Loucy (cell line): ENCODE measurements around the gene PPAN.

Experiments
- H2AFZ ChIP-seq: fragments of 200-600 bp; sonication (generic); 2 replicates; pipeline ENCODE4 v1.6.0; 2016; ENCODE audit warnings: antibody characterized with exemption, mild to moderate bottlenecking, low read length, moderate library complexity
- H3F3A ChIP-seq: fragments of 200-600 bp; 2 replicates; pipeline ENCODE4 v1.6.0; 2016; ENCODE audit warnings: antibody characterized with exemption, low read depth, mild to moderate bottlenecking
- H3K27me3 ChIP-seq: fragments of 200-600 bp; sonication (generic); 2 replicates; pipeline ENCODE4 v1.6.1; 2014; ENCODE audit warnings: low read length, mild to moderate bottlenecking; ENCODE audit not compliant: insufficient read depth, poor library complexity, severe bottlenecking
- H3K36me3 ChIP-seq: fragments of 200-600 bp; sonication (generic); 2 replicates; pipeline ENCODE4 v1.6.1; 2016; ENCODE audit warnings: low read length; ENCODE audit not compliant: insufficient read depth
- H3K4me1 ChIP-seq: fragments of 200-600 bp; sonication (generic); 2 replicates; pipeline ENCODE4 v1.5.1; 2014; ENCODE audit warnings: low read length, mild to moderate bottlenecking; ENCODE audit not compliant: insufficient read depth, poor library complexity, severe bottlenecking
- H3K4me2 ChIP-seq: fragments of 200-600 bp; sonication (generic); 2 replicates; pipeline ENCODE4 v1.6.0; 2014; ENCODE audit warnings: antibody characterized with exemption, low read length, low read depth, mild to moderate bottlenecking; ENCODE audit not compliant: poor library complexity, severe bottlenecking
- H3K4me3 ChIP-seq: fragments of 200-600 bp; sonication (generic); 2 replicates; pipeline ENCODE4 v1.5.1; 2014; ENCODE audit warnings: low read length, mild to moderate bottlenecking, mixed read lengths; ENCODE audit not compliant: poor library complexity, severe bottlenecking
- H3K79me2 ChIP-seq: fragments of 200-600 bp; sonication (generic); 2 replicates; pipeline ENCODE4 v1.6.1; 2014; ENCODE audit warnings: low read length; ENCODE audit not compliant: insufficient read depth
- H3K9ac ChIP-seq: fragments of 200-600 bp; sonication (generic); 2 replicates; pipeline ENCODE4 v1.6.0; 2014; ENCODE audit warnings: mild to moderate bottlenecking, low read depth, low read length, moderate library complexity; ENCODE audit not compliant: poor library complexity, severe bottlenecking
- H3K9me2 ChIP-seq: fragments of 200-600 bp; sonication (generic); replicated peaks from 2 replicates; pipeline ENCODE4 v1.6.1; 2016; ENCODE audit warnings: low read depth, low read length, mixed read lengths
- H3K9me3 ChIP-seq: fragments of 200-600 bp; sonication (generic); 2 replicates; pipeline ENCODE4 v1.6.1; 2014; ENCODE audit warnings: mild to moderate bottlenecking, antibody characterized with exemption, low read length, low read depth; ENCODE audit not compliant: insufficient read depth
- H4K20me1 ChIP-seq: fragments of 200-600 bp; sonication (generic); 2 replicates; pipeline ENCODE4 v1.6.0; 2014; ENCODE audit warnings: antibody characterized with exemption, low read length, mild to moderate bottlenecking; ENCODE audit not compliant: insufficient read depth, poor library complexity, severe bottlenecking
- CTCF ChIP-seq: fragments of 200-600 bp; sonication (generic); conservative IDR thresholded peaks from 2 replicates; pipeline ENCODE4 v1.5.1; 2014; ENCODE audit warnings: mild to moderate bottlenecking, antibody characterized with exemption, low read length
- EZH2phosphoT487 ChIP-seq: fragments of 200-600 bp; IDR thresholded peaks from 2 replicates; pipeline ENCODE4 v1.6.1; 2018; ENCODE audit warnings: antibody characterized with exemption, mild to moderate bottlenecking, moderate library complexity, borderline replicate concordance

The PPAN gene

GRCh38 chr19:10102787-10103236, 3.4 kb upstream of the PPAN start:
- H3F3A ChIP-seq, result peaks cover 14% of the 10 kb centered on the region
- peak overlapping the region; percentile 41 for H3K9ac ChIP-seq
- H3K79me2 ChIP-seq, result peaks cover 15% of the 10 kb centered on the region
- no peaks in the 10 kb centered on the region for H3K9me2 ChIP-seq
- H3K36me3 ChIP-seq, result peaks cover 6% of the 10 kb centered on the region; the same call in 1 of the 2 replicates
- H3K27me3 ChIP-seq, result no peaks in the 10 kb centered on the region
- H2AFZ ChIP-seq, result no peak overlapping the region
- H3K4me1 ChIP-seq, result peaks cover 40% of the 10 kb centered on the region
- H3K9me3 ChIP-seq, result no peaks in the 10 kb centered on the region
- H4K20me1 ChIP-seq, result peaks cover 13% of the 10 kb centered on the region
- no peak overlapping the region for H3K4me2 ChIP-seq
- TF ChIP-seq EZH2phosphoT487 (no peak), CTCF (no peak)
- no peak overlapping the region for H3K4me3 ChIP-seq

- Histone ChIP-seq H3K36me3 (peaks cover 14% of the 10 kb centered on the region; the same call in 1 of the 2 replicates), H3K9me2 (no peaks in the 10 kb centered on the region), H4K20me1 (peaks cover 20% of the 10 kb centered on the region), H3K4me2 (peak overlapping the region; percentile 98), H3K9me3 (no peaks in the 10 kb centered on the region), H3F3A (peaks cover 14% of the 10 kb centered on the region), H3K27me3 (no peaks in the 10 kb centered on the region), H3K79me2 (peaks cover 29% of the 10 kb centered on the region), H3K4me1 (peaks cover 40% of the 10 kb centered on the region), H3K9ac (peak overlapping the region; percentile 99), H3K4me3 (peak overlapping the region; percentile 90), H2AFZ (peak overlapping the region; percentile 22; the same call in 1 of the 2 replicates)
- TF ChIP-seq CTCF, result no peak
- no peak for TF ChIP-seq EZH2phosphoT487
Measured at GRCh38 chr19:10104130-10104513, 2.0 kb upstream of the PPAN start.

GRCh38 chr19:10104665-10105508, 1.3 kb upstream of the PPAN start:
- H3K9me3 ChIP-seq, result no peaks in the 10 kb centered on the region
- H3K4me2 ChIP-seq, result peak overlapping the region; percentile 98
- H3K9me2 ChIP-seq, result no peaks in the 10 kb centered on the region
- H3K27me3 ChIP-seq, result no peaks in the 10 kb centered on the region
- peaks cover 26% of the 10 kb centered on the region for H4K20me1 ChIP-seq
- peaks cover 36% of the 10 kb centered on the region for H3K79me2 ChIP-seq
- peak overlapping the region; percentile 90 for H3K4me3 ChIP-seq
- TF ChIP-seq CTCF, result no peak
- TF ChIP-seq EZH2phosphoT487, result no peak
- H3K9ac ChIP-seq, result peak overlapping the region; percentile 99
- H2AFZ ChIP-seq, result peak overlapping the region; percentile 22; the same call in 1 of the 2 replicates
- H3K36me3 ChIP-seq, result peaks cover 22% of the 10 kb centered on the region; the same call in 1 of the 2 replicates
- peaks cover 40% of the 10 kb centered on the region for H3K4me1 ChIP-seq
- peaks cover 14% of the 10 kb centered on the region for H3F3A ChIP-seq
